PC-9 (cell line): Measurements from ENCODE around the gene ADARB2. TPM values are rescaled to one million over a fixed set of nuclear protein-coding genes. Genes with fewer than 3 reads are reported as not detected.

Experiments used
- BruUV-seq: library from RNA; stranded (reverse); fragments of 400-500 nt; replicated peaks from 2 replicates; lab custom pipeline; 2021; lab: Mats Ljungman, UMichigan
- CTCF ChIA-PET: fragments of 300-600 bp; sonication (Branson Sonifier 250); formaldehyde crosslinking; loops from one replicate; lab custom pipeline; 2022; ENCODE audit warnings: antibody characterized with exemption; lab: Charles Lee
- POLR2A ChIA-PET: fragments of 300-600 bp; sonication (Branson Sonifier 250); formaldehyde crosslinking; loops from one replicate; lab custom pipeline; 2022; ENCODE audit warnings: antibody characterized with exemption; ENCODE audit not compliant: unreplicated experiment; lab: Charles Lee
- DNase-seq, 2 experiments: peaks; one replicate each; pipeline versions ENCODE4 v3.0.0 to v3.0.0-alpha.2; 2015 to 2022; ENCODE audit warnings: mixed read lengths in 1 of 2
- H2AFZ ChIP-seq: fragments of 200-600 bp; sonication (generic); 2 replicates; pipeline ENCODE4 v1.8.1; 2017; ENCODE audit warnings: antibody characterized with exemption
- H3F3A ChIP-seq: fragments of 200-600 bp; sonication (generic); 2 replicates; pipeline ENCODE4 v1.8.1; 2017; ENCODE audit warnings: antibody characterized with exemption, mild to moderate bottlenecking, low read depth; ENCODE audit not compliant: insufficient read depth
- H3K27ac ChIP-seq: fragments of 200-600 bp; sonication (generic); 2 replicates; pipeline ENCODE4 v1.6.1; 2016; ENCODE audit warnings: mixed run types
- H3K27me3 ChIP-seq: fragments of 200-600 bp; sonication (generic); 2 replicates; pipeline ENCODE4 v1.6.1; 2016; ENCODE audit warnings: low read depth, mixed run types; ENCODE audit not compliant: insufficient read depth
- H3K36me3 ChIP-seq: fragments of 200-600 bp; sonication (generic); 2 replicates; pipeline ENCODE4 v1.6.1; 2016; ENCODE audit warnings: low read depth, mixed run types
- H3K4me1 ChIP-seq: fragments of 200-600 bp; sonication (generic); replicated peaks from 2 replicates; pipeline ENCODE4 v1.6.1; 2016; ENCODE audit warnings: mixed run types; ENCODE audit not compliant: insufficient read depth
- H3K4me2 ChIP-seq: fragments of 200-600 bp; sonication (generic); 2 replicates; pipeline ENCODE4 v1.6.1; 2017; ENCODE audit warnings: mixed run types
- H3K4me3 ChIP-seq: fragments of 200-600 bp; sonication (generic); 2 replicates; pipeline ENCODE4 v1.6.1; 2016; ENCODE audit warnings: mixed run types
- H3K79me2 ChIP-seq: fragments of 200-600 bp; sonication (generic); 2 replicates; pipeline ENCODE4 v1.6.1; 2017; ENCODE audit warnings: low read depth, mixed run types
- H3K9me2 ChIP-seq: fragments of 200-600 bp; sonication (generic); 2 replicates; pipeline ENCODE4 v1.8.1; 2017; ENCODE audit warnings: mild to moderate bottlenecking; ENCODE audit not compliant: insufficient read depth
- H3K9me3 ChIP-seq: fragments of 200-600 bp; sonication (generic); 2 replicates; pipeline ENCODE4 v1.8.1; 2016; ENCODE audit warnings: low read depth; ENCODE audit not compliant: insufficient read depth
- H4K20me1 ChIP-seq: fragments of 200-600 bp; sonication (generic); 2 replicates; pipeline ENCODE4 v1.8.1; 2017; ENCODE audit not compliant: insufficient read depth
- EZH2 ChIP-seq: fragments of 200-600 bp; sonication (generic); IDR thresholded peaks from 2 replicates; pipeline ENCODE4 v1.8.0; 2017; ENCODE audit warnings: antibody characterized with exemption, low read depth
- intact Hi-C: fragments of 100-400 bp; cut with micrococcal nuclease; formaldehyde crosslinking; loops from one replicate; pipeline ENCODE4 v1.10.0; 2022; ENCODE audit not compliant: unreplicated experiment
- total RNA-seq: library from RNA; stranded (reverse); gene quantifications from 2 replicates; pipeline ENCODE4 v1.2.3, GENCODE V29; 2021
- TF ChIP-seq, protein P1 (sequence below): fragments of 200-600 bp; sonication (generic); conservative IDR thresholded peaks from 2 replicates; pipeline ENCODE4 v1.6.1; 2017; ENCODE audit warnings: mixed run types, antibody characterized with exemption, mild to moderate bottlenecking, moderate library complexity

ADARB2 gene
- total RNA-seq, 1 experiment from 2014 or later = not detected

DNA sequence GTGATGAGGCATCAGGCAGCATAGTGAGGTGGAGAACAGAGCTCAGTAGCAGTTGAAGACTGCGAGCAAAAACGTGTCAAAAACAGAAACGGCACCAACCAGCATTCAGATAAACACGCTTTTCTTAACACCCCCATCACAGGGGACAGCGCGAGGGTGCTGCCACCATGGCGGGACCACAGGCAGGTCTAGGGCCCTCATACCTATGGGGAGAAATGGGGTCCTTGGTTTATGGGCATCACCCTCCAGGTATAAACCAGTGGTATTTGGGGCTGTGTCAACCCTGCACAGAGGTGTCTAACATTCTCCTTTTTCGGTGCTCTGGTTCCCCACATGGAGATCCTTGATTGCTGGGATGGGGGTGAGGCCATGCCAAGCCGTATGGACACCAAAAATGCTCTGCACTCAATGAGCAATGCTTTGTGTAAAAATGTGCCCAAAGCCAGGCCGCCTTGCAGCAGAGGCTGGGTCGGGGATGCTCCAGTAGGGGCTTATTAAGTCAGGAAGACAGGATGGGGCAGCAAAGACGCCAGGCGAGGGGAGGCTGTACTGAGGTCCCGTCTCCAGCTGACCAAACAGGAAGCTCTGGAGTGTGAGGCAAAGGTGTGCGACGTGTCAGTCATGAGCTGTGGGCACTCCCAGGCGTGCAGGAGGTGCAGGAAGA is 489.6 kb downstream of the ADARB2 start:
- Histone ChIP-seq H3K4me3 (no peak overlapping the region), H3K9me2 (no peaks in the 10 kb centered on the region), H3K79me2 (no peaks in the 10 kb centered on the region), H3K4me1 (no peaks in the 10 kb centered on the region), H2AFZ (no peak overlapping the region), H3F3A (no peaks in the 10 kb centered on the region), H3K4me2 (no peak overlapping the region), H3K9me3 (no peaks in the 10 kb centered on the region), H3K36me3 (no peaks in the 10 kb centered on the region), H4K20me1 (no peaks in the 10 kb centered on the region), H3K27me3 (peaks cover 40% of the 10 kb centered on the region), H3K27ac (no peak overlapping the region)
- DNase-seq = no peak
- POLR2A ChIA-PET = no interaction called here
- CTCF ChIA-PET = no interaction called here
- intact Hi-C loops = no loop called here
- TF ChIP-seq, protein P1, sequence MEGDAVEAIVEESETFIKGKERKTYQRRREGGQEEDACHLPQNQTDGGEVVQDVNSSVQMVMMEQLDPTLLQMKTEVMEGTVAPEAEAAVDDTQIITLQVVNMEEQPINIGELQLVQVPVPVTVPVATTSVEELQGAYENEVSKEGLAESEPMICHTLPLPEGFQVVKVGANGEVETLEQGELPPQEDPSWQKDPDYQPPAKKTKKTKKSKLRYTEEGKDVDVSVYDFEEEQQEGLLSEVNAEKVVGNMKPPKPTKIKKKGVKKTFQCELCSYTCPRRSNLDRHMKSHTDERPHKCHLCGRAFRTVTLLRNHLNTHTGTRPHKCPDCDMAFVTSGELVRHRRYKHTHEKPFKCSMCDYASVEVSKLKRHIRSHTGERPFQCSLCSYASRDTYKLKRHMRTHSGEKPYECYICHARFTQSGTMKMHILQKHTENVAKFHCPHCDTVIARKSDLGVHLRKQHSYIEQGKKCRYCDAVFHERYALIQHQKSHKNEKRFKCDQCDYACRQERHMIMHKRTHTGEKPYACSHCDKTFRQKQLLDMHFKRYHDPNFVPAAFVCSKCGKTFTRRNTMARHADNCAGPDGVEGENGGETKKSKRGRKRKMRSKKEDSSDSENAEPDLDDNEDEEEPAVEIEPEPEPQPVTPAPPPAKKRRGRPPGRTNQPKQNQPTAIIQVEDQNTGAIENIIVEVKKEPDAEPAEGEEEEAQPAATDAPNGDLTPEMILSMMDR = no peak
- TF ChIP-seq EZH2 = no peak
- no TSS peak for BruUV-seq

GRCh38 chr10:1244493-1244892 is 492.8 kb downstream of the ADARB2 start:
- Histone ChIP-seq H3K79me2 (no peaks in the 10 kb centered on the region), H3K4me2 (no peak overlapping the region), H3K4me3 (no peak overlapping the region), H3K27me3 (peaks cover 56% of the 10 kb centered on the region), H3K9me2 (no peaks in the 10 kb centered on the region), H2AFZ (no peak overlapping the region), H3F3A (no peaks in the 10 kb centered on the region), H3K4me1 (no peaks in the 10 kb centered on the region), H3K9me3 (no peaks in the 10 kb centered on the region), H4K20me1 (no peaks in the 10 kb centered on the region), H3K36me3 (no peaks in the 10 kb centered on the region), H3K27ac (no peak overlapping the region)
- BruUV-seq = no TSS peak
- intact Hi-C loops = no loop called here
- DNase-seq = no peak
- ChIA-PET CTCF (no interaction called here), POLR2A (no interaction called here)
- TF ChIP-seq, protein P1 = no peak
- no peak for TF ChIP-seq EZH2

GRCh38 chr10:1243486-1244234 is 493.7 kb downstream of the ADARB2 start:
- TF ChIP-seq, protein P1 = no peak
- TF ChIP-seq EZH2 = no peak
- no peaks in the 10 kb centered on the region for H4K20me1 ChIP-seq

More at GRCh38 chr10:1243486-1244234, 493.7 kb downstream of the ADARB2 start:
- Histone ChIP-seq H3K79me2 (no peaks in the 10 kb centered on the region), H3K4me2 (no peak overlapping the region), H3K36me3 (no peaks in the 10 kb centered on the region), H3K4me1 (no peaks in the 10 kb centered on the region), H3K27me3 (peaks cover 55% of the 10 kb centered on the region), H3K9me3 (no peaks in the 10 kb centered on the region), H3K9me2 (no peaks in the 10 kb centered on the region), H3K4me3 (no peak overlapping the region), H3F3A (no peaks in the 10 kb centered on the region), H2AFZ (no peak overlapping the region), H3K27ac (no peak overlapping the region)
- ChIA-PET POLR2A (no interaction called here), CTCF (no interaction called here)
- intact Hi-C loops = no loop called here
- no TSS peak for BruUV-seq
- no peak for DNase-seq
